Activated naive CD4-positive, alpha-beta T cell (primary cell): ENCODE measurements around the gene GLOD4.
A peak's percentile ranks its signal among the peaks of the same experiment; 100 is the strongest.
"Not testable (repeated sequence)": the region's sequence is repeated elsewhere in the genome, so short reads cannot be mapped to it uniquely, and the experiment has no call there.

Experiments used
- DNase-seq, 4 experiments: peaks; one replicate each; lab custom pipeline; 2025; lab: John Stamatoyannopoulos, UW

The GLOD4 gene

GRCh38 chr17:802901-803881, 21.1 kb upstream of the GLOD4 start:
- no peak for DNase-seq

DNA sequence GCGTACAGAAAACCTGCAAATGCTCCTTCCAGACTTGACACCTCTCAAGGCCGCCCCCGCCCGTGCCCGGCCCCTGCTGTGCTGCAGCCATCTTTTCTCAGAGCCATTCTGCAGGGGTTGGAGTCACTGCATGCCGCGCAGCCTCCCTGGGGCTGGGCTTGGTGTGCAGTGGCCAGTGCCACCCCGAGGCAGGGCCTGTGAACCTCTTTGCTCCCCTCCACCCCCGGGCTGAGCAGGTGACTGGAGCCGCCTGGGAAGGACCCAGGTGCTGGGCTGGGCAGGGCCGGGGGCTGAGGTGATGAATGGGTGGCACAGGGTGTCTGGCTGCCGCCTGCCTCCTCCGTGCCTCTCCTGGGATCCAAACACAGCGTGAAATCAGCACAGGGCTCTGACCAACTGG, 20.4 kb upstream of the GLOD4 start:
- no peak for DNase-seq

DNA sequence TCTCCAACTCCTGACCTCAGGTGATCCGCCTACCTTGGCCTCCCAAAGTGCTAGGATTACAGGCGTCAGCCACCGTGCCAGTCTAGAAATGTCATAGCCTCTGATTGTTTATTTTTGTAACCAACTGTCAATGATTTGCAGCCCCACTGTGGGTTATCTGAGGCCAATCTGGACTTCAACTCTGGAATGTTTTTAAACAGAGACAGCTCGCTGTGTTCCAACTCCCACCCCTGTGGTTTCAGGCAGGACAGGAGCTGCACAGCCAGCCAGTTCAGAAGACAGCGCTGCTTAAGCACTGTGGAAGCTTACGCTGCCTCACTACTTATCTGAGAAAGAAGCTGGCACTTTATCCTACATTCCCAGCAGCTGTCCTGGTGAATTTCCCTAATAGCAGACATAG, 19.6 kb upstream of the GLOD4 start:
- DNase-seq, result no peak

DNA sequence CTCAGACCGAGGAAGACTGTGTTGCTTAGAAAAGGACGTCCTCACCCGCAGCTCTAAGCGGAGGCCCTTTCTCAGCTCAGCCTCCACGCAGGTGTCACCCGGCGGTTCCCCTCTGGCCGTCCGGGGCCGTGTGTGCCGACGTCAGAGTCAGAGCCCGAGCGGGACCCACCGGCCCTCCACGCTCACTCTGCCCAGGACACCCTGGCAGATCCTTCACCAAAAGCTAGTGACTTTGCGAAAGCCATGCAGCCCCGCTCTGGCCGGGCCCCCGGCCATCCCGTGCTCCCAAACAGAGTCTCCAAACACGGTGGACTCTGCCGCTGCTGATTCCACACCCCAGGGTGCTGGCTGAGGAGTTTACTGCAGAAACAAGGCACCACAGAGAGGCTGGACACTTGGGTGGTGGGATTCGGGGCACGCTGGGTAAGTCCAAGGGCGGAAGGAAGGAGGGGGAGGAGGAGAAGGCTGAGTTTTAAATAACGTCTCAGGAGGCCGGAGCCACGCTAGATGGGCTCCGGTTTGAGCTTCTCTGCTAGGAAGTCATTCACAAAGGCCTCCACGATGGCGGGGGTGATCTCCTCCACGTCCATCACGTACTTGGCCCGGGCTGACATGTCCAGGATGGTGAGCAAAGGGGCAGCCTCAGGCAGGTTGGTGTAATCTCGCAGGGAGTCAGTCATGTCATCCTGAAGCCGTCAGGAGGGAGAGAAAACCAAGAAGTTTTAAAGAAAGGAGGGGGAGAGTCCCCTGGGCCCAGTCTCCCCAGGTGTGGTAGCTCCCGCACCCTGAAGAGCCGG, 18.6 kb upstream of the GLOD4 start:
- DNase-seq, result no peak

DNA sequence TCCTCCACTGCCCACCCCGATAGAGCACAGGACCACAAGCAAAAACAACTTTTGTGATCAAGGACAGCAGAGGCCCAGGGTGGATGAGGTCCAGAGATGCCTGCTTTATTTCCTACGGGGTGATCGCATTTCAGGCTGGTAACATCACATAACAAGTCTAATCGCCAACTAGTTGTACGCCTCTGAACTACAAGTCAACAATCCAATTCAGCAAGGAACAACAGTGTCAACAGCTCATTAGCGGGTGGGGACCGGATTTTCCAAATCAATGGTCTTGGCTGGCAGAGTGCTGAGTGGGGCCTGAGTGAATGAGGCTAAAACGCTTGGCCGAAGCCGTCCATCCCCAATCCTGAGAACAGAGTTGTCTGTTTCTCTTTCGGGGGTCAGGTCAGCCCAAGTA, 17.2 kb upstream of the GLOD4 start:
- no peak for DNase-seq

- no peak for DNase-seq
These were observed 16.2 kb upstream of the GLOD4 start for GRCh38 chr17:798246-798645.

DNA sequence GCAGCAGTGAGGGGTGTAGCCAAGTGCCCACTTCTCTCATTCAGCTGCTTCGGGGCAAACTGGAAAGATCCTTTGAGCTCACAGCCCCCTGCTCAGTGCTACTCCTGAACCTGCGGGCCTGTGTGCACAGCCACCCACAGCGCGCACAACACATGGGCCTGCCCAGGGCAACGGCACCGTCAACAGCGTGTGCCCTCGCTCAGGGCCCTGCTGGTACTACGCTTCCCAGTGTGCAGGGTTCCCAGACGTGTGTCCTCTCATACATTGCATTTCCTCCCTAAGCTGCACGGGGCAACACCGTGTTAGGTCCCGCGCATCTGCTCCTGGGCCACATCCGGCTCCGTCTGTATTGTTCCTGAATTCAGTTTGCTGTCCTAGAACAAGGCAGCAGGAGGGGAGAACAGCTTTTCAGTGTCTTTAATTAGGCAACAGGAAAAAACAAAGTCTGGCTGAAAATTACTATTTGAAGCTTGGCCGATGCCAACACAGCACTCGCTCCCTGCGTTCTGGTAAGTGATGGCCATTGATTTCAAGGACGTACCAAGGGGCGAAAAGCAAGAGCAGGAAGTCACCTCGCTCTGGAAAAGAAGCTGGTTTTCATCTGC, 15.3 kb upstream of the GLOD4 start:
- no peak for DNase-seq

GRCh38 chr17:796609-797008, 14.5 kb upstream of the GLOD4 start:
- no peak for DNase-seq

- DNase-seq, result no peak
These were observed 13.6 kb upstream of the GLOD4 start for GRCh38 chr17:795721-796120.

- DNase-seq, result no peak
These were observed 13.2 kb upstream of the GLOD4 start for GRCh38 chr17:795276-795675.

DNA sequence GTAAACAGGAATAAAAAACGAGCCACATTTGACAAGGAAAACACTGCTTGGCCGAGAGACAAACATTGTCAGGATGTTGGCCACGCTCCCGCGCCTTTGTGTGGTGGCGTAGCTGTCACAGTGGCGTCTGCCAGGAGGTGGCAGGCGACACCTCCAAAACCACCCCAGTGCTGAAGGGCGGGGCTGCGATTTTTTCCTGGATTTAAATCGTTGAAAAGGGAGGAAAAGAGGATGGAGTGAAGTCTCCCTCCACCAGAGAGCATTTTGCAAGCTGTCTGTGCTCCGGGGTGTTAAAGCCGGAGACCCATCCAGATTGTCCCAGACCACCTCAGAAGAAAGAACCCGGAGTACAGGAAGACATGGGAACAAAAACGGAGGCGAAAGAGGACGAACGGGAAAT, 12.8 kb upstream of the GLOD4 start:
- DNase-seq, result peak in 2 of 4 experiments; percentile 10 to 14

DNA sequence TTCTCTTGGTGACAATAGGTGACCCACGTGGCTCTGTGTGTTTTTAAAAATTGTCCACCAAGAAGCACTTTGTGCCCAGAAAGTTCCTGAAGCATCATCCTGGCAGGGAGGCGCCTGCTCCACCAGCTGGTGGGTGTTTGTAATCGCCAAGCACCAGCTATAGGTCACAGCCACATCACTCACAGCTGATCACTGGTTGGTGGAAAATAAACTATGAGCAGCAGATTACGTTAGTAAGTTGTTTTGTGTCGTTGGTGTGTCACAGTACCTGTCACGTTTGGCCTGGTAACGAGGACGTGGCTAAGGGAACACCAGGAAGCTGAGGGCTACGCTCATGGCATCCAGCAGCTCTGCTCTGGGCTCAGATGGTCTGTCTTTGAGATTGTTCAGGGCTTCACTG, 10.2 kb upstream of the GLOD4 start:
- DNase-seq, result no peak

- DNase-seq, result no peak
These were observed 9.7 kb upstream of the GLOD4 start for GRCh38 chr17:791829-792228.

DNA sequence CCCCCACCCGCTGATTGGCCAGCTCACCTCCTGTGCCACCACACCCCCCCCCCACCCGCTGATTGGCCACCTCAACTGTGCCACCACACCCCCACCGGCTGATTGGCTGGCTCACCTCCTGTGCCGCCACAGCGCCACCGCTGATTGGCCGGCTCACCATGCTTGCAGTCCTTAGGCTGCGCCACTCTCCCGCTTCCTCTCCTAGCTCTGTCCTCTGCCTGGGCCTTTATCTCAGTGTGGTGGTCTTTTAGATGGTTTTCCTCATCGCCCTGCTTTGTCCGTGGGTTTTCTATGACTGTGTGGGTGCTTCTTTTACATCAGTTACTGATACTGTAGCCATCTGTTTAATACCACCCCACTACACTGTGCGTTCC, 8.8 kb upstream of the GLOD4 start:
- DNase-seq, result not testable (repeated sequence)

DNA sequence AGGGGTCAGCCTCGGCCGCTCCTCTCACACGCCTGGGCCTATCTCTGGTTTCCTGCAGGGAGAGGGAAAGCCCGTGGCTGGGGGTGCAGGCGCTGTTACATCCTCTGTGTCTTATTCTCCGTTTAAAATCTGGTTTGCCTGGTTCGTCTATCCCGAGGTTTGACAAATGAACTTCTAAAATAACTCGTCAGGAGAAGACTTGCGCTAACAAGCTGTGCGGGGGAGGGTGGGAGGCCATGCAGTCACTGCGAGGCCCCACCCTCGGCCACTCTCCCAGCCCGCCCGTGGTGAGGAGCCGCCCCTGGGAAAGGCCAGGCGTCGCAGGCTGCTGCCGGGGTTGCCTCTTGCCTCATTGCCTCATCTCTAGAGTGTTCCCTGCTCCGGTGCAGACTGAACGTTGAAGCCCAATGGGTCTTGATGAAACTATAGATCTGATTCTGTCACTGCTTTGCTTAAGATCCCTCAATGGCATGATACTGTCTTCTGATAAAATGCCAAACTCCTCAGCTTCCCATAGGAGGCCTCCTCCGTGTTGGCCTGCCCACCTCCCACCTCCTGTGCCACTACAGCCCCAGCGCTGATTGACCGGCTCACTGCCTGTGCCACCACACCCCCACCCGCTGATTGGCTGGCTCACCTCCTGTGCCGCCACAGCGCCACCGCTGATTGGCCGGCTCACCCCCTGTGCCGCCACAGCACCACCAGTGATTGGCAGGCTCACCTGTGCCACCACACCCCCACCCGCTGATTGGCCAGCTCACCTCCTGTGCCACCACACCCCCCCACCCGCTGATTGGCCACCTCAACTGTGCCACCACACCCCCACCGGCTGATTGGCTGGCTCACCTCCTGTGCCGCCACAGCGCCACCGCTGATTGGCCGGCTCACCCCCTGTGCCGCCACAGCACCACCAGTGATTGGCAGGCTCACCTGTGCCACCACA, 8.1 kb upstream of the GLOD4 start:
- not testable (repeated sequence) for DNase-seq

DNA sequence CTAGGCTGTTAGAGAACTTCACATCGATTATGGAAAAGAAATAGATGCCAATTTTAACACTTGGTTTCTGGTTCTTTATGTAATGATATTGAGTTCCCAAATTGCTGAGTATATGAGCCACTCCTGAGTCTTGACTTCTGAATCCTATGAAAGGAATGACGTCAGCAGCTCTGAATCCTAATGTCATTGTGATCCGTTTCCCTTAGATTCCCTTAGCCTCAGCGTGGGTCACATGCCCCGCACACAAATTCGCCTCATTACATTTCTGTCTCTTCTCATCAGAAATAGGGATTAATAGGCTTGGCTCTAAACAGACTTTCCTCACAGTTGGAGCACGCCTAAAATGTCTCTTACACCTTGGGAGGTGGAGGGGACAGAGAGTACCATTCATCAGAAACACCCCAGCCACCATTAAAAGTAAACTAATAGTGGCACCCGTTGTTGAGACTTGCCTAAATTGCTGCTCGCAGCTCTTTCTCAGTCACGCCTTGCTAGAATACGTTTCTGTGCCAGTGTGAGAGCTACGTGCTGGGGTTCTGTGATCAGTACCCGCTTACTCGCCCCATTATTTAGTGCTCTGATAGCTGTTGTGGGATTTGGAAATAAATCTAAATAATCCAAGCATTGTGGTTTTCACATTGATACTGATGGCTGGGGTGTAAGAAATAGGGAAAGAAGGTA, 7.2 kb upstream of the GLOD4 start:
- DNase-seq, result no peak

- DNase-seq, result no peak
These were observed 6.5 kb upstream of the GLOD4 start for GRCh38 chr17:788551-788950.

GRCh38 chr17:787641-788221, 5.7 kb upstream of the GLOD4 start:
- DNase-seq, result no peak

GRCh38 chr17:785901-786300, 3.8 kb upstream of the GLOD4 start:
- DNase-seq, result not testable (repeated sequence)

- no peak for DNase-seq
These were observed 2.1 kb upstream of the GLOD4 start for GRCh38 chr17:784143-784542.

DNA sequence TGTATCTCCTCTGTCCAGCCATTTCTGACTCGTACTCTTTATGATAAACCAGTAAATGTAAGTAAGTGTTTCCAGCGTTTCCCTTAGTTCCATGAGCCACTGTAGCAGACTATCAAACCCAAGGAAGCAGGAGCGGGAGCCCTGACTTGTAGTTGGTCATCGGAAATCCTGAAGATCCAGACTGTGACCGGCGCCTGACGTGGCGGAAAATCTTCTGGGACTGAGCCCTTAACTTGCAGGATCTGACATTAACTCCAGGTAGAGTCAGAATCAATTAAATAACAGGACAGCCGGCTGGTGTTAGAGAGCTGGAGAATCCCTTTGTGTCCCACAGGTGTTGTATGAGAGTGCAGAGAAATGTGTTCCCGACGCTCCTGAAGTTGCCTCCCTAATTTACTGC, 4.0 kb downstream of the GLOD4 start:
- no peak for DNase-seq
